Measurements from ENCODE around the gene CIB2.
A peak's percentile ranks its signal among the peaks of the same experiment; 100 is the strongest.

CIB2 gene

DNA sequence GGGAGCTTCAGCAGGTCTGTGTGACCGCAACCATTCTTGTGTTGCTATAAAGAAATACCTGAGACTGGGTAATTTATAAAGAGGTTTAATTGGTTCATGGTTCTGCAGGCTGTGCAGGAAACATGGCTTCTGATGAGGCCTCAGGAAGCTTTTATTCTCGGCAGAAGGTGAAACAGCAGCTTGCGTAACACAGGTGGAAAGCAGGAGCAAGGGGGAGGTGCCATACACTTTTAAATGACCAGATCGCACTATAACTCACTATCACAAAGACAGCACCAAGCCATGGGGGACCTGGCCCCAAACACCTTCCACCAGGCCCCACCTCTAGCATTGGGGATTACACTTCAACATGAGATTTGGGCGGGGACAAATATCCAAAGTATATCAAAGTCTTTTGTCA is 8.3 kb upstream of the CIB2 start:
- Histone ChIP-seq H3K27ac (no peak overlapping the region), H3K4me3 (no peak overlapping the region)
- peak; percentile 17 for DNase-seq (ENCODE audit: low spot score)
- TF ChIP-seq, protein P1, sequence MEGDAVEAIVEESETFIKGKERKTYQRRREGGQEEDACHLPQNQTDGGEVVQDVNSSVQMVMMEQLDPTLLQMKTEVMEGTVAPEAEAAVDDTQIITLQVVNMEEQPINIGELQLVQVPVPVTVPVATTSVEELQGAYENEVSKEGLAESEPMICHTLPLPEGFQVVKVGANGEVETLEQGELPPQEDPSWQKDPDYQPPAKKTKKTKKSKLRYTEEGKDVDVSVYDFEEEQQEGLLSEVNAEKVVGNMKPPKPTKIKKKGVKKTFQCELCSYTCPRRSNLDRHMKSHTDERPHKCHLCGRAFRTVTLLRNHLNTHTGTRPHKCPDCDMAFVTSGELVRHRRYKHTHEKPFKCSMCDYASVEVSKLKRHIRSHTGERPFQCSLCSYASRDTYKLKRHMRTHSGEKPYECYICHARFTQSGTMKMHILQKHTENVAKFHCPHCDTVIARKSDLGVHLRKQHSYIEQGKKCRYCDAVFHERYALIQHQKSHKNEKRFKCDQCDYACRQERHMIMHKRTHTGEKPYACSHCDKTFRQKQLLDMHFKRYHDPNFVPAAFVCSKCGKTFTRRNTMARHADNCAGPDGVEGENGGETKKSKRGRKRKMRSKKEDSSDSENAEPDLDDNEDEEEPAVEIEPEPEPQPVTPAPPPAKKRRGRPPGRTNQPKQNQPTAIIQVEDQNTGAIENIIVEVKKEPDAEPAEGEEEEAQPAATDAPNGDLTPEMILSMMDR (IDR thresholded peaks at IDR 0.05), result no peak

DNA sequence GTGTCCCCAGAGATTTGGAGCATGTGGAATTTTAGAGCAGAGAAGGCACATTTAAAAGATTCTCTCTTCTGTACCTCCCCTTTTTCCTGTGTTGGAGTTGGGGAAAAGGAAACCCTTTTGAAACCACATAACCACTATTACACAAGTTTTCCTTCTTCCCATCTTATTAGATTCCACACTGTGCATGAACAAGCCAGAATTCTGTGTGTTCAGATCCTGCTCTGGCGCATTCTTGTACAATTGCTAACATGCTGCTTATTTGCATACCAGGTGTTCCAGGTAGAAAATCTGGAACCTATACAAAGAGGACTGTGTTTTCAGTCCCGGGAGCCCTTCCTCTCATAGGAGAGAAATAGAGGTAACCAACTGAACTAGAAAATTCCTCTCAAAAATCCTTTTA is 2.6 kb upstream of the CIB2 start:
- TF ChIP-seq, protein P1 (IDR thresholded peaks at IDR 0.05), result no peak
- peak; percentile 21 for DNase-seq (ENCODE audit: low spot score)
- no peak overlapping the region for H3K4me3 ChIP-seq
- H3K27ac ChIP-seq, result no peak overlapping the region

DNA sequence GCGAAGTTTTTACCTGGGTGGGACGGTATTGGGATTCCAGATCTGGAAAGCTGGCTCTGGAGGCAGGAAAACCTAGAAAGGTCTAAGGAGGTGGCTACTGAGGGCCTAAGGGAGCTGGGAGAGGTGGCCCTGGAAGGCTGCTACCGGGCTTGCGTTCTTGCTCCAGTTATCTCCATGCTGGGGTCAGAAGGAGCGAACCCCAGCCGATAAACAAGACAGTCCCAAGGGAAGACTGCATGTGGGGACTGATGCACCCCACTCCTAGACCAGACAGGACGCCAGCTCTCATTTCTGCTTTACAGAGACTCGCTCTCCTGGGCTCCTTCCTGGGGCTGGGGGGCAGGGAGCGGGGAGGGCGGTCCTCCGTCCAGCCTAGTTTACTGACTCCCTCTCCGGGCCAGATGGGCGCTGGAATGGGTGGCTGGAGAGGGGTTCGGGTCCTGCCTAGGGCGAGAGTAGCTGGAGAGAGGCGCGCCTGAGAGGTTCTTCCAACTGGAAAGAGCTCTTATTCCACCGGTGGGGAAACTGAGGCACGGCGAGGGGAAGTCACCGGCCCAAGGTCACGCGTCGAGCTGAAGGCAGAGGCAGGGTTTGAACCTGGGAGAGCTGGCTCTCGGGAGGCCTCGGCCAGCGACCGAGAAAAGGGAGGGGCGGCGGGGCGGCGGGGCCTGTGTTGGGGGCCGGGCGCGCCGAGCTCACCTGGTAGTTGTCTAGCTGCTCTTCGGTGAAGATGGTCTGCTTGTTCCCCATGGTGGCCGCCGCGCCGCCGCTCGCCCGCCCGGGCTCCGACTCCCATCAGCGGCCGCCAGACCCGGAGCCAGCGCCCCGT is 565 bp downstream of the CIB2 start:
- TF ChIP-seq, protein P1 (IDR thresholded peaks at IDR 0.05), result no peak

DNA sequence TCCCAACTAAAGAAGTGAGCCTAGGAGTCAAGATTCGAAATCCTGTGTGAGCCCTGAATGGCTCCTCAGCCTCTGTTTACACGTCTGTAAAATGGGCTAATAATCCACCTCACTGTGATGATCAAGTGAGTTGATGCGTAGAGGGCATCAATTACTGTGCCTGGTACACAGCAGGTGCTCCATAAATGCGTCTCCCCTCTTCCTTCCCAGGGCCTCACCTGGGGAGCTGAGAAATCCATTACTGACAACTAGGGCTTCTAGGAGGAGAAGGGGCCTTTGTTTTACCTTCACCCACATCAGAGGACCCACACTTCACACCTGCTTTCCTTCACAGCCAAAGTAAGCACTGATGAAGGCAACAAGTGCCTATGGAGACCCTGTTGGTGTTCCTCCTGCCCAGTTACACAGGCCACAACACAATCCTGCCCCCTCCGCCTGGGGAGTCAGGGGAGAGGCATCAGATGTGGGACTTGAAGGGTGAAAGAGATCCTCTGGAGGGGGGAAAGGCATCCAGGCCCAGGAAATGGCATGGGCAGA is 1.4 kb downstream of the CIB2 start:
- no peak for DNase-seq (ENCODE audit: low spot score)
- H3K27ac ChIP-seq, result no peak overlapping the region
- no peak overlapping the region for H3K4me3 ChIP-seq
- TF ChIP-seq, protein P1 (IDR thresholded peaks at IDR 0.05), result no peak

More for the DNA sequence above, 565 bp downstream of the CIB2 start:
- H3K27ac ChIP-seq, result peak overlapping the region; percentile 75 to 82
- no peak for DNase-seq (ENCODE audit: low spot score)
- H3K4me3 ChIP-seq, result peak overlapping the region; percentile 83

DNA sequence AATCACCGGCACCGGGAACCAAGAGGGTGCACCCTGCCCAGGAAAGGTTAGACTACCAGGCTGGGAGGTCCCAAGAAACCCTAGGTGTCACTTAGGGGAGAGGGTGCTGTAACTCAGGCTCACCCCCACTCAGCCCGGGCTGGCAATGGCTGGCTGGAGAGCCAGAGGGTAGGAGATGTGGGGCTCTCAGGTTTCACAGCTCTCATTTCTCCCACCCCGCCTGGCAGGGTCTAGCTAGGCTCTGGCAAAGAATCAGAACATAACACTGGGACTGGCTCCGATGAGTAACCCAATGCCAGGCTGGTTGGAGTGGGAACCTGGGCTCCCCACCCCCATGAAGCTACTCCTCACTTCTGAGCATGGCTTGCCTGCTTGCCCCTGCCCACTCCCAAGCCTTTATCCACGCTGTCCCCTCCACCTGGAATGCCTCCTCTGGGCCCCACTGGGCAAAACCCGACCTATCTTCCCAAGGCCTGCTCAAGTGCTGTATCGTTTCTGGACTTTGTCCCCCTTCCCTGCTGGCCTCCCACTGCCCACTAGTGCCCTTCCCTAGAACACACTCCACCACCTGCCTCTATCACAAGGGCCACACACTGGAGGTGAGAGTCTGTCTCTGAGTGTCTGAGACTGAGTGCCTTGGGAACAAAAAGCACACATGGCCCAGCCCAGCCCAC is 2.0 kb downstream of the CIB2 start:
- DNase-seq (ENCODE audit: low spot score), result no peak
- Histone ChIP-seq H3K4me3 (no peak overlapping the region), H3K27ac (peak overlapping the region in 1 of 2 donors; percentile 11)
- TF ChIP-seq, protein P1 (IDR thresholded peaks at IDR 0.05), result no peak

DNA sequence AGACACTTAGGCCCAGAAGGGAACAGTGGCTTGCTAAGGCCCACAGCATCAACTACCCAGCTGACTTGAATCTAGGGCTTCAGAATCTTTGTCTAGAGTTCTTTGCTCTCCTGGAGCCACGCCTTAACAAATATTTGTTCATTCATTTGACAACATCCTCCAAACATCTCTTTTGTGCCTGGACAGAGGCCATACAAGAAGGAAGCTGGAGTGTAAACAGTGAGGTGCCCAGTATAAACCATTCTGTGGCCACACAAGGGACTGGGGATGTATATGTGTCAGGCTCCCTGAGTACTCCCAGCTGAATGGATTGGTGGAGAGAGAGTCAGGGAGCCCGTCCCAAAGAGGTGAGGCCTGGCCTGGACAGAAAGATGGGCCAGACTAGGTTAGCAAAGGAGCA is 3.4 kb downstream of the CIB2 start:
- TF ChIP-seq, protein P1 (IDR thresholded peaks at IDR 0.05), result no peak
- DNase-seq (ENCODE audit: low spot score), result no peak
- H3K4me3 ChIP-seq, result no peak overlapping the region
- H3K27ac ChIP-seq, result no peak overlapping the region

Data from coronary artery (tissue), 2 donors.